ENCODE measurements around the gene ANKRD42. TPM values are rescaled to one million over a fixed set of nuclear protein-coding genes. Genes with fewer than 3 reads are reported as not detected.
"Not testable (repeated sequence)": the region's sequence is repeated elsewhere in the genome, so short reads cannot be mapped to it uniquely, and the experiment has no call there.

ANKRD42 gene
- total and polyA plus RNA-seq, 4 experiments from 2014 or later: 3.9 to 12.4 (median 6.6) TPM

DNA sequence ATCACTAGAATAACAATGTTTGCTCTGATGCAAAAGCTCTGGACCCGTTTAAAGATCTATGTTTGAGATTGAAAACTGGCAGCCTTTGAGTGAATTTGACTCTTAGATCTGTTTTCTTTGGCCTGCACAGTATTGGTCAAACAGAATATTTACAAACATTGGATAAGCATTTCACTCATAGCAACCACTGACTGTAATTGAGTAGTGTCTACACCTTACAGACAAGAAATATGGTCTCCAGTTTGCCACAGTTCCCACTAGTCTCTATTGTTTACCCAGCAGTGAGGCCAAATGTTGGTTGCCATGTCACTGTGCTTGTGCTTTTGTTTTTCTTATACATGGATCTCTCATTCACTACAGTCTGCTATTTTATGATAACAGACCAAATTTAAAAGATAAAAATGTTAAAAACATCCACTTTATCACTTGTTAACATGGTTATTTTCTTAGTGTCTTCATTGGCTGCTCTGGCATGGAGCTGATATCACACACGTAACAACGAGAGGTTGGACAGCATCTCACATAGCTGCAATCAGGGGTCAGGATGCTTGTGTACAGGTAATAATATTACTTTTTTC lies 12.2 kb downstream of the ANKRD42 start:
- no peak overlapping the region for H3K27ac Mint-ChIP-seq
- no peaks in the 10 kb centered on the region for H3K27me3 ChIP-seq (ENCODE audit: insufficient read depth, low read length)
- H3K36me3 Mint-ChIP-seq: peaks cover 45 to 54% of the 10 kb centered on the region in 2 donors
- DNase-seq: no peak
- ChIA-PET CTCF (ENCODE audit: partially characterized antibody) (no interaction called here), POLR2A (ENCODE audit: partially characterized antibody) (no interaction called here)
- intact Hi-C loops (cut with micrococcal nuclease): no loop called here
- no peak overlapping the region for H3K4me3 ChIP-seq (ENCODE audit: low read length in 2 of 2)
- no peaks in the 10 kb centered on the region for H3K36me3 ChIP-seq (ENCODE audit: insufficient read depth, low read length)
- H3K4me1 ChIP-seq (ENCODE audit: insufficient read depth, low read length): no peaks in the 10 kb centered on the region
- no peak overlapping the region for H3K4me3 Mint-ChIP-seq
- H3K9me3 Mint-ChIP-seq: no peaks in the 10 kb centered on the region
- H3K27ac ChIP-seq (ENCODE audit: low read depth, low read length): no peak overlapping the region
- peaks cover 0 to 2% (median 0%) of the 10 kb centered on the region in 4 donors for H3K4me1 Mint-ChIP-seq
- H3K27me3 Mint-ChIP-seq: no peaks in the 10 kb centered on the region
- no peaks in the 10 kb centered on the region for H3K9me3 ChIP-seq (ENCODE audit: control insufficient read depth in 1 of 2, low read length in 2 of 2)

DNA sequence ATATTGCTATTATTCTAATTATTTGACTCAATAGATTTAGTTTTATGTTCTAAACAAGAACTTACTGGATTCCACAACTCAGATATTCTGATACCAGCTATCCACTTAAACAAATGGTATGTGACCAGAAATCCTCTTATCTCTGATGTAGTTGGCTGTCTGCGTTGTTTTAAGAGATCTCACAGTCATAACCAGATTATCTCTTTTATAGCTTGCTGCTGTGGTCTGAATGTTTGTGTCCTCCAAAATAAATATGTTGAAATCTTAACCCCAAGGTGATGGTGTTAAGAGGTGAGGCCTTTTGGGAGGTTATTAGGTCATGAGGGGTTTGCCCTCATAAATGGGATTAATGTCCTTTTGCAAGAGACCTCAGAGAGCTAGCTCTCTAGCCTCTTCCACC lies 12.7 kb downstream of the ANKRD42 start:
- POLR2A ChIA-PET (ENCODE audit: partially characterized antibody): no interaction called here
- H3K36me3 ChIP-seq (ENCODE audit: insufficient read depth, low read length): no peaks in the 10 kb centered on the region
- H3K27me3 ChIP-seq (ENCODE audit: insufficient read depth, low read length): no peaks in the 10 kb centered on the region
- peak overlapping the region in 1 of 7 donors; percentile 25 for H3K27ac Mint-ChIP-seq
- H3K9me3 Mint-ChIP-seq: no peaks in the 10 kb centered on the region
- H3K4me3 Mint-ChIP-seq: no peak overlapping the region
- H3K4me1 Mint-ChIP-seq: peaks cover 0 to 2% (median 0%) of the 10 kb centered on the region in 4 donors
- CTCF ChIA-PET (ENCODE audit: partially characterized antibody): no interaction called here
- no peaks in the 10 kb centered on the region for H3K4me1 ChIP-seq (ENCODE audit: insufficient read depth, low read length)
- H3K27me3 Mint-ChIP-seq: no peaks in the 10 kb centered on the region
- peaks cover 44 to 48% of the 10 kb centered on the region in 2 donors for H3K36me3 Mint-ChIP-seq
- H3K27ac ChIP-seq (ENCODE audit: low read depth, low read length): no peak overlapping the region
- intact Hi-C loops (cut with micrococcal nuclease): no loop called here
- no peak overlapping the region for H3K4me3 ChIP-seq (ENCODE audit: low read length in 2 of 2)
- DNase-seq: no peak
- H3K9me3 ChIP-seq (ENCODE audit: control insufficient read depth in 1 of 2, low read length in 2 of 2): no peaks in the 10 kb centered on the region

DNA sequence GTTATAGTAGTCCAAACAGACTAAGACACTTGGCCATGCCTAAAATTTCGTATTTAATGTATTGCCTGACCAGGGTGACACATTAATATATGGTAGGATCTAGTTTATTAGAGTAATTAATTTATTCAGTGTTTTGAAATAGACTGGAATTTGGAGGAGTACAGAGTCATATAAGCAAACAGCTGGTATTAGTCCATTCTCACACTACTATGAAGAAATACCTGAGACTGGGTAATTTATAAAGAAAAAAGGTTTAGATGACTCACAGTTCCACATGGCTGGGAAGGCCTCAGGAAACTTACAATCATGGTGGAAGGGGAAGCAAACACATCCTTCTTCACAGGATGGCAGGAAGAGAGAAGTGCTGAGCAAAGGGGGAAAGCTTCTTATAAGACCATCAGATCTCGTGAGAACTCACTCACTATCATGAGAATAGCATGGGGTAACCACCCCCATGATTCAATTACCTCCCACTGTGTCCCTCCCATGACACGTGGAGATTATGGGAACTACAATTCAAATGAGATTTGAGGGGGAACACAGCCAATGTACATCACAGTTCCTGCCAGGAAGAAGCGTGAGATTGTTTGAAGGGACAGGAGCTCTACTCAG lies 13.4 kb downstream of the ANKRD42 start:
- H3K4me3 ChIP-seq (ENCODE audit: low read length in 2 of 2); H3K4me3 Mint-ChIP-seq; POLR2A ChIA-PET (ENCODE audit: partially characterized antibody); H3K27ac ChIP-seq (ENCODE audit: low read depth, low read length); H3K27me3 Mint-ChIP-seq; H3K27me3 ChIP-seq (ENCODE audit: insufficient read depth, low read length); DNase-seq; H3K9me3 ChIP-seq (ENCODE audit: control insufficient read depth in 1 of 2, low read length in 2 of 2); intact Hi-C loops (cut with micrococcal nuclease); CTCF ChIA-PET (ENCODE audit: partially characterized antibody); H3K4me1 ChIP-seq (ENCODE audit: insufficient read depth, low read length); H3K4me1 Mint-ChIP-seq; H3K36me3 ChIP-seq (ENCODE audit: insufficient read depth, low read length); H3K9me3 Mint-ChIP-seq: not testable (repeated sequence)
- Mint-ChIP-seq H3K27ac (peak overlapping the region in 1 of 7 donors; percentile 74), H3K36me3 (peaks cover 42 to 49% of the 10 kb centered on the region in 2 donors)

DNA sequence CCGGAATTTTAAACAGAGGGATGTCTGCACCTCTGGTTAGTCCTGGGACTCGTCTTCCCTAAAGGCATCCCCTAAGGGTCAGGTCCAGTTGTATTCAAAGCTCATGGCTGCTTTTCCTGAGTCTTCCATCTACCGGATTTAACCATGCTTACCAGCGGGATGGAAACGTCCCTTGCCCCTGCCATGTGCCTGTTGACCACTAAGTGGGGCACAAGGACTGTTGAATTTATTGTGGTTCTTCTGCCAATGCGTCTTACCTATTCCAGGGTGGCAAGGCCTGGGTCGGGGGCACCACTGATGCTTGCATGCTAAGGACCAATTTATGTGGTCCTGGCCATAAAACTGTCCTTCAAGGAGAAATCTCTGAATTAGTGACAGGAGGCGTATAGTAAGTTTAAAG lies 25.6 kb downstream of the ANKRD42 start:
- no peaks in the 10 kb centered on the region for H3K36me3 ChIP-seq (ENCODE audit: insufficient read depth, low read length)
- no peak for DNase-seq
- intact Hi-C loops (cut with micrococcal nuclease): no loop called here
- no peak overlapping the region for H3K4me3 ChIP-seq (ENCODE audit: low read length in 2 of 2)
- Mint-ChIP-seq H3K4me1 (no peaks in the 10 kb centered on the region), H3K36me3 (peaks cover 2 to 8% of the 10 kb centered on the region in 2 donors), H3K27ac (no peak overlapping the region), H3K4me3 (no peak overlapping the region), H3K27me3 (no peaks in the 10 kb centered on the region), H3K9me3 (no peaks in the 10 kb centered on the region)
- POLR2A ChIA-PET (ENCODE audit: partially characterized antibody): no interaction called here
- no peak overlapping the region for H3K27ac ChIP-seq (ENCODE audit: low read depth, low read length)
- CTCF ChIA-PET (ENCODE audit: partially characterized antibody): no interaction called here
- no peaks in the 10 kb centered on the region for H3K27me3 ChIP-seq (ENCODE audit: insufficient read depth, low read length)
- no peaks in the 10 kb centered on the region for H3K9me3 ChIP-seq (ENCODE audit: control insufficient read depth in 1 of 2, low read length in 2 of 2)
- no peaks in the 10 kb centered on the region for H3K4me1 ChIP-seq (ENCODE audit: insufficient read depth, low read length)

DNA sequence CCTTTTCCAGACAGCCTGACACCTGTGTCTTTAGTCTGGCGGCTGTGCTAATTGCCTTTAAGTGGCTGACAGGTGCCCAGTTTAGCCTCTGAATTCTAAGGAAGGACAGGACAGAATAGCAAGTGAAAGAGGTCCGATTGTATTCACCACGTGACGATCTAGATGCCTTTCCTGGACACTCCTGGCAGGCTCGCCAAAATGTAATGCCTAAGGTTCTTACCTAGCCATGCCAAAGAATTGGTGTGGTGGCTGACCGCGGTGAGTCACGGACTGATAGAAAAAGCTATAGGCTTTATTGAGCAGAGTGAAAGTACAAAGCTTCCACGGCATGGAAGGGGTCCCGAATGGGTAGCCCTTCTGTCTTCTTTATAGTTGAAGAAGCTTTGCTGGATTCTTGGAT lies 26.7 kb downstream of the ANKRD42 start:
- Histone ChIP-seq H3K4me1 (ENCODE audit: insufficient read depth, low read length) (no peaks in the 10 kb centered on the region), H3K9me3 (ENCODE audit: control insufficient read depth in 1 of 2, low read length in 2 of 2) (no peaks in the 10 kb centered on the region), H3K27ac (ENCODE audit: low read depth, low read length) (no peak overlapping the region), H3K27me3 (ENCODE audit: insufficient read depth, low read length) (no peaks in the 10 kb centered on the region), H3K36me3 (ENCODE audit: insufficient read depth, low read length) (no peaks in the 10 kb centered on the region), H3K4me3 (ENCODE audit: low read length in 2 of 2) (no peak overlapping the region)
- Mint-ChIP-seq H3K4me1 (no peaks in the 10 kb centered on the region), H3K27me3 (no peaks in the 10 kb centered on the region), H3K4me3 (no peak overlapping the region), H3K9me3 (no peaks in the 10 kb centered on the region), H3K27ac (peak overlapping the region in 1 of 7 donors; percentile 55), H3K36me3 (peaks cover 0 to under 1% of the 10 kb centered on the region in 2 donors)
- ChIA-PET CTCF (ENCODE audit: partially characterized antibody) (no interaction called here), POLR2A (ENCODE audit: partially characterized antibody) (no interaction called here)
- intact Hi-C loops (cut with micrococcal nuclease): no loop called here
- DNase-seq: no peak

DNA sequence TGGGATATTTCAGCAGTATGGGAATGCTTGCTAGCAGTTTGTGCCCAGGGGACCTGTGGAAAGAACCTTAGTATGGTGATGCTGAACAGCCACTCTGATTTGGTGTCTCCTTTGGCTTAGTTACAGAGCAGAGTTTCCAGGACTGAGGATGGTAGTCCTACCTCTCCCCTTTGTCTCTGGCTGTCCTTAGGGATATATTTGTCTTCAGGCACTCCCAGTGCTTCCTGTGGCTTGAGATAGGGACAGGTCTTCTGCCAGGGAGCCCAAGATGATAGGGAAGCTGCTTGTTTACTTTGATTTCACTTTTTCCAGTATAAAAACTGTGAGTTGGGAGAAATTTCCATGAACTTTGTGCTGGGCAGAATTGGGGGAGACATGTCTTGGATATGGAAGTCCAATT lies 28.2 kb downstream of the ANKRD42 start:
- Histone ChIP-seq H3K36me3 (ENCODE audit: insufficient read depth, low read length) (no peaks in the 10 kb centered on the region), H3K27me3 (ENCODE audit: insufficient read depth, low read length) (no peaks in the 10 kb centered on the region), H3K4me1 (ENCODE audit: insufficient read depth, low read length) (no peaks in the 10 kb centered on the region), H3K27ac (ENCODE audit: low read depth, low read length) (no peak overlapping the region), H3K9me3 (ENCODE audit: control insufficient read depth in 1 of 2, low read length in 2 of 2) (no peaks in the 10 kb centered on the region), H3K4me3 (ENCODE audit: low read length in 2 of 2) (no peak overlapping the region)
- H3K4me3 Mint-ChIP-seq: no peak overlapping the region
- H3K27me3 Mint-ChIP-seq: no peaks in the 10 kb centered on the region
- H3K9me3 Mint-ChIP-seq: no peaks in the 10 kb centered on the region
- no peaks in the 10 kb centered on the region for H3K36me3 Mint-ChIP-seq
- ChIA-PET POLR2A (ENCODE audit: partially characterized antibody) (no interaction called here), CTCF (ENCODE audit: partially characterized antibody) (no interaction called here)
- H3K4me1 Mint-ChIP-seq: no peaks in the 10 kb centered on the region
- no peak for DNase-seq
- no peak overlapping the region for H3K27ac Mint-ChIP-seq
- intact Hi-C loops (cut with micrococcal nuclease): no loop called here

DNA sequence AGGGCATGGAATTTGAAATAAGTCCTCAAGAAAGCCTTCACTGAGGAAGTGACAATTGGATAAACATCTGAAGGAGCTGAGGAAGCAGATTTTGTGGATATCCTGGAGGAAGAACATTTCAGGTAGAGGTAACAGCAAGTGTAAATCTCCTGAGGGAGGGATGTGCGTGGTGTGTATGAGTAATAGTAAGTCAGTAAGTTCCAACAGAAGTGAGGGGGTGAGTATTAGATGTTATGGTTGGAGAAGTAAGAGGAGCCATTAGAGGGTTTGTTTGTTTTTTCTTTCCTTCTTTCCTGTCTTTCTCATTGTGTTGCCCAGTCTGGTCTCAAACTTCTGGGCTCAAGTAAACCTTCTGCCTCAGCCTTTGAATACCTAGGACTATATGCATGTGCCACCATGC lies 29.0 kb downstream of the ANKRD42 start:
- no peaks in the 10 kb centered on the region for H3K27me3 ChIP-seq (ENCODE audit: insufficient read depth, low read length)
- no peak for DNase-seq
- no peaks in the 10 kb centered on the region for H3K9me3 ChIP-seq (ENCODE audit: control insufficient read depth in 1 of 2, low read length in 2 of 2)
- H3K4me3 ChIP-seq (ENCODE audit: low read length in 2 of 2): no peak overlapping the region
- H3K27ac ChIP-seq (ENCODE audit: low read depth, low read length): no peak overlapping the region
- intact Hi-C loops (cut with micrococcal nuclease): no loop called here
- CTCF ChIA-PET (ENCODE audit: partially characterized antibody): no interaction called here
- H3K4me3 Mint-ChIP-seq: no peak overlapping the region
- H3K4me1 Mint-ChIP-seq: no peaks in the 10 kb centered on the region
- no peaks in the 10 kb centered on the region for H3K27me3 Mint-ChIP-seq
- H3K36me3 Mint-ChIP-seq: no peaks in the 10 kb centered on the region
- H3K27ac Mint-ChIP-seq: no peak overlapping the region
- POLR2A ChIA-PET (ENCODE audit: partially characterized antibody): no interaction called here
- no peaks in the 10 kb centered on the region for H3K36me3 ChIP-seq (ENCODE audit: insufficient read depth, low read length)
- no peaks in the 10 kb centered on the region for H3K4me1 ChIP-seq (ENCODE audit: insufficient read depth, low read length)
- H3K9me3 Mint-ChIP-seq: no peaks in the 10 kb centered on the region

Measured in CD4-positive, alpha-beta memory T cell (primary cell).